Sigmoid colon (tissue), 4 donors: ENCODE measurements around the gene PPP2R5A.

Experiments
- CTCF ChIP-seq, 4 experiments: fragments of 450-650 bp in 3 of 4; fragments of 200-600 bp in 1 of 4; IDR thresholded peaks; one replicate each; pipeline ENCODE4 v1.5.1; 2016 to 2019; ENCODE audit warnings: antibody characterized with exemption in 4 of 4, mild to moderate bottlenecking in 3 of 4, moderate library complexity in 2 of 4
- EP300 ChIP-seq, 4 donors: sonication (generic); formaldehyde crosslinking; IDR thresholded peaks; one replicate each; pipeline ENCODE4 v1.6.1; 2017; ENCODE audit warnings: antibody characterized with exemption in 4 of 4
- POLR2A ChIP-seq, 2 donors: fragments of 450-650 bp; IDR thresholded peaks; one replicate each; pipeline ENCODE4 v1.6.1; 2016; ENCODE audit warnings: antibody characterized with exemption in 2 of 2, mild to moderate bottlenecking in 2 of 2, moderate library complexity in 2 of 2

DNA sequence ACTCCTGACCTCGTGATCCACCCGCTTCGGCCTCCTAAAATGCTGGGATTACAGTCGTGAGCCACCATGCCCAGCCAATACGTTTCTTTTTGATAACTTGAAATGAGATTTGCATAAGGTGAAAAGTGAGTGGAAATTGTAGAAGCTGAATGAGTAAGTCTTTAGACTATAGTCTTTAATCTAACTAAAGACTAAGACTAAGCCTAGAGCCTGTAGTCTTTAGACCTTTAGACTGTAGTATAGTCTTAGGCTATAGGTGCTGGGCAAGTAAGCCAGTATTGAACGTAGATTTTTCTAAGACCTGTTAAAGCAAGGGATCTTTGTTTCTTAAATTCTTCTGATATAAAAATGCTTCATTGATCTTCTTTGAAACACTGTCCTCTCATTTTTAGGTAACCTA lies 12.1 kb downstream of the PPP2R5A start:
- TF ChIP-seq CTCF (IDR thresholded peaks at IDR 0.05), result no peak
- no peak for TF ChIP-seq POLR2A (IDR thresholded peaks at IDR 0.05)
- no peak for TF ChIP-seq EP300 (IDR thresholded peaks at IDR 0.05)
